Measurements from ENCODE around the gene WHAMM.

The WHAMM gene

GRCh38 chr15:82831894-82832600 lies 22.6 kb downstream of the WHAMM start:
- in situ Hi-C loops (cut with MboI; ENCODE audit: low pct_unique_long_range_greater_than_20kb, low sequenced_read_pairs): no loop called here
- DNase-seq: no peak

GRCh38 chr15:82832601-82833361 lies 23.4 kb downstream of the WHAMM start:
- in situ Hi-C loops (cut with MboI; ENCODE audit: low pct_unique_long_range_greater_than_20kb, low sequenced_read_pairs): no loop called here
- DNase-seq: peak; percentile 99

- DNase-seq: no peak
- in situ Hi-C loops (cut with MboI; ENCODE audit: low pct_unique_long_range_greater_than_20kb, low sequenced_read_pairs): no loop called here
Measured at GRCh38 chr15:82833362-82833682, 23.9 kb downstream of the WHAMM start.

GRCh38 chr15:82835391-82835917 lies 26.0 kb downstream of the WHAMM start:
- in situ Hi-C loops (cut with MboI; ENCODE audit: low pct_unique_long_range_greater_than_20kb, low sequenced_read_pairs): no loop called here
- no peak for DNase-seq

GRCh38 chr15:82838096-82838735 lies 28.8 kb downstream of the WHAMM start:
- no peak for DNase-seq
- in situ Hi-C loops (cut with MboI; ENCODE audit: low pct_unique_long_range_greater_than_20kb, low sequenced_read_pairs): no loop called here

GRCh38 chr15:82839136-82839535 lies 29.7 kb downstream of the WHAMM start:
- in situ Hi-C loops (cut with MboI; ENCODE audit: low pct_unique_long_range_greater_than_20kb, low sequenced_read_pairs): no loop called here
- DNase-seq: no peak

GRCh38 chr15:82840166-82840565 lies 30.7 kb downstream of the WHAMM start:
- DNase-seq: no peak
- in situ Hi-C loops (cut with MboI; ENCODE audit: low pct_unique_long_range_greater_than_20kb, low sequenced_read_pairs): no loop called here

GRCh38 chr15:82843566-82843965 lies 34.1 kb downstream of the WHAMM start:
- in situ Hi-C loops (cut with MboI; ENCODE audit: low pct_unique_long_range_greater_than_20kb, low sequenced_read_pairs): no loop called here
- DNase-seq: peak; percentile 83

- in situ Hi-C loops (cut with MboI; ENCODE audit: low pct_unique_long_range_greater_than_20kb, low sequenced_read_pairs): no loop called here
- no peak for DNase-seq
Measured at GRCh38 chr15:82845686-82846085, 36.3 kb downstream of the WHAMM start.

- in situ Hi-C loops (cut with MboI; ENCODE audit: low pct_unique_long_range_greater_than_20kb, low sequenced_read_pairs): no loop called here
- no peak for DNase-seq
Measured at GRCh38 chr15:82846621-82847020, 37.2 kb downstream of the WHAMM start.

- in situ Hi-C loops (cut with MboI; ENCODE audit: low pct_unique_long_range_greater_than_20kb, low sequenced_read_pairs): no loop called here
- DNase-seq: no peak
Measured at GRCh38 chr15:82847703-82848102, 38.3 kb downstream of the WHAMM start.

GRCh38 chr15:82848241-82848993 lies 39.0 kb downstream of the WHAMM start:
- DNase-seq: no peak
- in situ Hi-C loops (cut with MboI; ENCODE audit: low pct_unique_long_range_greater_than_20kb, low sequenced_read_pairs): no loop called here

GRCh38 chr15:82849556-82850512 lies 40.4 kb downstream of the WHAMM start:
- in situ Hi-C loops (cut with MboI; ENCODE audit: low pct_unique_long_range_greater_than_20kb, low sequenced_read_pairs): loop anchor here (10.0 kb wide), 1 partner anchor 155 kb away; no protein-coding TSS in a partner anchor
- peak; percentile 99 for DNase-seq

- no peak for DNase-seq
- in situ Hi-C loops (cut with MboI; ENCODE audit: low pct_unique_long_range_greater_than_20kb, low sequenced_read_pairs): loop anchor here (10.0 kb wide), 1 partner anchor 154 kb away; no protein-coding TSS in a partner anchor
Measured at GRCh38 chr15:82850731-82851130, 41.3 kb downstream of the WHAMM start.

GRCh38 chr15:82851306-82851850 lies 42.0 kb downstream of the WHAMM start:
- in situ Hi-C loops (cut with MboI; ENCODE audit: low pct_unique_long_range_greater_than_20kb, low sequenced_read_pairs): loop anchor here (10.0 kb wide), 1 partner anchor 153 kb away; no protein-coding TSS in a partner anchor
- no peak for DNase-seq

- DNase-seq: no peak
- in situ Hi-C loops (cut with MboI; ENCODE audit: low pct_unique_long_range_greater_than_20kb, low sequenced_read_pairs): loop anchor here (10.0 kb wide), 1 partner anchor 153 kb away; no protein-coding TSS in a partner anchor
Measured at GRCh38 chr15:82851981-82852511, 42.6 kb downstream of the WHAMM start.

GRCh38 chr15:82852941-82853561 lies 43.6 kb downstream of the WHAMM start:
- no peak for DNase-seq
- in situ Hi-C loops (cut with MboI; ENCODE audit: low pct_unique_long_range_greater_than_20kb, low sequenced_read_pairs): loop anchor here (10.0 kb wide), 1 partner anchor 152 kb away; no protein-coding TSS in a partner anchor

Measured in KBM-7 (cell line).